Mesendoderm (in vitro differentiated cells): ENCODE results near the gene B4GALNT2.

Source experiments
- DNase-seq: peaks from one replicate; pipeline ENCODE4 v3.0.0; 2013
- H2AK5ac ChIP-seq: 2 replicates; pipeline ENCODE4 v1.6.1; 2013; ENCODE audit warnings: low read length, inconsistent platforms
- H2BK120ac ChIP-seq: 2 replicates; pipeline ENCODE4 v1.6.1; 2013; ENCODE audit warnings: low read depth, mild to moderate bottlenecking, low read length, moderate library complexity, mixed read lengths
- H2BK15ac ChIP-seq: replicated peaks from 2 replicates; pipeline ENCODE4 v1.6.1; 2013; ENCODE audit warnings: low read depth, mild to moderate bottlenecking, moderate library complexity
- H2BK5ac ChIP-seq: 2 replicates; pipeline ENCODE4 v1.6.1; 2013; ENCODE audit warnings: low read length, inconsistent platforms
- H3K18ac ChIP-seq: 2 replicates; pipeline ENCODE4 v1.6.1; 2013; ENCODE audit warnings: mild to moderate bottlenecking, low read length, mixed read lengths
- H3K23ac ChIP-seq: one replicate; pipeline ENCODE4 v1.6.1; 2013; ENCODE audit warnings: low read length
- H3K27ac ChIP-seq: 2 replicates; pipeline ENCODE4 v1.5.1; 2013; ENCODE audit warnings: low read depth, mild to moderate bottlenecking, inconsistent platforms, low read length, moderate library complexity
- H3K27me3 ChIP-seq: 2 replicates; pipeline ENCODE4 v1.6.1; 2013; ENCODE audit warnings: low read length, control low read depth, mild to moderate bottlenecking, inconsistent platforms; ENCODE audit not compliant: insufficient read depth, poor library complexity
- H3K36me3 ChIP-seq: 2 replicates; pipeline ENCODE4 v1.6.1; 2013; ENCODE audit warnings: low read length, inconsistent platforms; ENCODE audit not compliant: control insufficient read depth, insufficient read depth
- H3K4ac ChIP-seq: one replicate; pipeline ENCODE4 v1.6.1; 2013; ENCODE audit warnings: low read depth, mild to moderate bottlenecking, low read length, moderate library complexity
- H3K4me1 ChIP-seq: 2 replicates; pipeline ENCODE4 v1.6.1; 2013; ENCODE audit warnings: low read depth, low read length, inconsistent platforms; ENCODE audit not compliant: control insufficient read depth
- H3K4me2 ChIP-seq: 2 replicates; pipeline ENCODE4 v1.6.1; 2013; ENCODE audit warnings: low read length
- H3K4me3 ChIP-seq: 2 replicates; pipeline ENCODE4 v1.5.1; 2013; ENCODE audit warnings: mild to moderate bottlenecking, low read length
- H3K56ac ChIP-seq: one replicate; pipeline ENCODE4 v1.6.1; 2013; ENCODE audit warnings: low read length
- H3K79me1 ChIP-seq: 2 replicates; pipeline ENCODE4 v1.6.1; 2013; ENCODE audit warnings: low read length, inconsistent platforms
- H3K79me2 ChIP-seq: 2 replicates; pipeline ENCODE4 v1.6.1; 2013; ENCODE audit warnings: mild to moderate bottlenecking, low read length; ENCODE audit not compliant: control insufficient read depth, insufficient read depth
- H3K9ac ChIP-seq: 2 replicates; pipeline ENCODE4 v1.6.1; 2013; ENCODE audit warnings: low read length, inconsistent platforms
- H4K5ac ChIP-seq: one replicate; pipeline ENCODE4 v1.6.1; 2013; ENCODE audit warnings: low read length
- H4K8ac ChIP-seq: one replicate; pipeline ENCODE4 v1.6.1; 2013; ENCODE audit warnings: low read depth, mild to moderate bottlenecking, control low read depth, low read length, moderate library complexity
- WGBS: extraction: QIAGEN DNeasy Blood & Tissue Kit; methylation state at CpG from one replicate; pipeline ENCODE4 v1.1.7; 2013; ENCODE audit warnings: low lambda C conversion rate, missing lambda C conversion rate; ENCODE audit not compliant: insufficient coverage; ENCODE audit errors: extremely low coverage; 5-methylcytosine and 5-hydroxymethylcytosine counted together

The B4GALNT2 gene

DNA sequence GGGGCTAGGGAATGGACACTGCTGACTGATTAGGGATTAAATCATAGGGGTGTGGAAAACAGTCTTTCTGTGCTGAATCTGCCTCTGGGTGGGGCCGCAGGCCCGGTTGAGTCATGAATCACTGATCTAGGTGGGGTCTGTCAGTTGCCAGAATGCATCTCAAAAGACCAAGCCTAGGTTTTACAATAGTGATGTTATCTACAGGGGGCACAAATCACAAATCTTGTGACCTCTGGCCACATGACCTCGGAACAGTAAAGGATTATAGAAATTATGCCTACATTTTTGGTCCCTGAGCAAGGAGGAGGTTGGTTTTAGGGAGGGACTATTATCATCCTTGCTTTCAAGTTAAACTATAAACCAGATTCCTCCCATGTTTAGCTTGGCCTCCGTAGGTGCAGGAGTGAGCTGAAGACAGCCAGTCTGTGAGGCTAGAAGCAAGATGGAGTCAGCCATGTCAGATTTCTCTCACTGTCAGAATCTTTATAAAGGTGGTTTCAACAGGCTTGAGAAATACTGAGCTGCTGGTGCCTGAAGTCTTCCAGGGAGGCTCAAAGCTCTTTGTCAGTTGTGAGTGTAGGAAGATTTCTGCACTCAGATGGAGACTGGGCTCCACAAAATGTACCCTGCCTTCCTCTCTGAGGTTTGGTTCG, 64.9 kb downstream of the B4GALNT2 start:
- Histone ChIP-seq H3K4ac (no peak overlapping the region), H3K18ac (no peak overlapping the region), H3K4me2 (no peak overlapping the region), H3K4me3 (no peak overlapping the region), H3K4me1 (no peaks in the 10 kb centered on the region), H2BK5ac (no peak overlapping the region), H3K79me2 (no peaks in the 10 kb centered on the region), H3K79me1 (no peaks in the 10 kb centered on the region), H3K23ac (no peak overlapping the region), H3K56ac (no peak overlapping the region), H4K5ac (no peak overlapping the region), H3K27me3 (no peaks in the 10 kb centered on the region), H3K36me3 (no peaks in the 10 kb centered on the region), H4K8ac (no peak overlapping the region), H2AK5ac (no peak overlapping the region), H2BK15ac (no peak overlapping the region), H3K9ac (no peak overlapping the region), H3K27ac (no peak overlapping the region), H2BK120ac (no peak overlapping the region)
- no peak for DNase-seq
- no CpG with 5 or more reads among the region's 5 CpGs for WGBS

DNA sequence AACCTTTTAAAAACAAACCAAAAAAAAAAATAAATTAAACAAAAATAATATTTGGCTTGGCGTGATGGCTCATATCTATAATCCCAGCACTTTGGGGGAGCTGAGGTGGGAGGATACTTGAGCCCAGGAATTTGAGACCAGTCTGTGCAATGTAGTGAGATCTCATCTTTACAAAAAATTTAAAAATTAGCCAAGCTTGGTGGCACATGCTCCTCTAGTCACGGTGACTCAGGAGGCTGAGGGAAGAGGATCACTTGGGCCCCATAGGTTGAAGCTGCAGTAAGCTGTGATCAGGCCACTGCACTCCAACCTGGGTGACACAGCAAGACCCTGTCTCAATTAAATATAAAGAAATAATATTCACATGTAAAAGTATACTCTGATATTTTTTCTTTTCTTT, 65.6 kb downstream of the B4GALNT2 start:
- H3K4me3 ChIP-seq: no peak overlapping the region
- H3K56ac ChIP-seq: no peak overlapping the region
- H3K27me3 ChIP-seq: no peaks in the 10 kb centered on the region
- no peak for DNase-seq
- H3K18ac ChIP-seq: no peak overlapping the region
- H3K36me3 ChIP-seq: no peaks in the 10 kb centered on the region
- WGBS: no CpG with 5 or more reads among the region's 2 CpGs
- H2AK5ac ChIP-seq: no peak overlapping the region
- H3K4me1 ChIP-seq: no peaks in the 10 kb centered on the region
- H3K23ac ChIP-seq: no peak overlapping the region
- H4K5ac ChIP-seq: no peak overlapping the region
- no peaks in the 10 kb centered on the region for H3K79me1 ChIP-seq
- H3K79me2 ChIP-seq: no peaks in the 10 kb centered on the region
- H2BK5ac ChIP-seq: no peak overlapping the region
- H2BK120ac ChIP-seq: no peak overlapping the region
- no peak overlapping the region for H3K4me2 ChIP-seq
- no peak overlapping the region for H2BK15ac ChIP-seq
- H3K4ac ChIP-seq: no peak overlapping the region
- no peak overlapping the region for H3K27ac ChIP-seq
- no peak overlapping the region for H3K9ac ChIP-seq
- no peak overlapping the region for H4K8ac ChIP-seq

- Histone ChIP-seq H2AK5ac (no peak overlapping the region), H2BK15ac (no peak overlapping the region), H3K79me1 (no peaks in the 10 kb centered on the region), H2BK5ac (no peak overlapping the region), H3K79me2 (no peaks in the 10 kb centered on the region), H3K27me3 (no peaks in the 10 kb centered on the region), H3K23ac (no peak overlapping the region), H3K27ac (no peak overlapping the region), H3K4ac (no peak overlapping the region), H3K4me2 (no peak overlapping the region), H3K18ac (no peak overlapping the region), H3K56ac (no peak overlapping the region), H2BK120ac (no peak overlapping the region), H4K5ac (no peak overlapping the region), H4K8ac (no peak overlapping the region), H3K4me1 (no peaks in the 10 kb centered on the region), H3K36me3 (no peaks in the 10 kb centered on the region), H3K9ac (no peak overlapping the region), H3K4me3 (no peak overlapping the region)
- no peak for DNase-seq
- WGBS: no CpG with 5 or more reads among the region's 13 CpGs
Observed at GRCh38 chr17:49200423-49201083, 68.0 kb downstream of the B4GALNT2 start.

DNA sequence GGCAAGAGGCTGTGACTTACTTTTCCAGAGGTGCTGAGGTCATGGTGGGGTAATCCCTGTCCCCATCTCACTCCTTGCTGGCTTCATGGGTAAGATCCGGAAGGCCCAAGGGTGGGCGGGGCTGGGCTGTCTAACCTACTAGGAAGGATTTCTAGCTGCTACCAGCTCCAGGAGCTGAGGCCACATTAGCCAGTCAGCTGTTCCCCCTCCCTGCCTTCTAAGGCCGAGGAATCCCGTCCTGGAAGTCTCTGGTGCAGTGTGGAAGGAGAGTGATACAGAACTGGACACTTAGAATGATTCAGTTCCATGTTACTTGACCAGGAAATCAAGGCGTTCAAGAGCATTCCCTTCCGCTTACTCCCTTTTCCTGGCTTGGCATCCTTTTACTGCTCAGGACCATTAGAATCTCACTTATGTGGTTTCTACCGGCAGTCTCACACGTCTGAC, 68.9 kb downstream of the B4GALNT2 start:
- Histone ChIP-seq H3K56ac (no peak overlapping the region), H3K4ac (no peak overlapping the region), H2AK5ac (no peak overlapping the region), H3K9ac (no peak overlapping the region), H3K4me1 (no peaks in the 10 kb centered on the region), H4K5ac (no peak overlapping the region), H4K8ac (no peak overlapping the region), H3K36me3 (no peaks in the 10 kb centered on the region), H3K27me3 (no peaks in the 10 kb centered on the region), H2BK15ac (no peak overlapping the region), H3K27ac (no peak overlapping the region), H3K79me2 (no peaks in the 10 kb centered on the region), H3K4me2 (no peak overlapping the region), H2BK5ac (no peak overlapping the region), H2BK120ac (no peak overlapping the region), H3K18ac (no peak overlapping the region), H3K23ac (no peak overlapping the region), H3K4me3 (no peak overlapping the region), H3K79me1 (no peaks in the 10 kb centered on the region)
- WGBS: no CpG with 5 or more reads among the region's 8 CpGs
- DNase-seq: no peak

DNA sequence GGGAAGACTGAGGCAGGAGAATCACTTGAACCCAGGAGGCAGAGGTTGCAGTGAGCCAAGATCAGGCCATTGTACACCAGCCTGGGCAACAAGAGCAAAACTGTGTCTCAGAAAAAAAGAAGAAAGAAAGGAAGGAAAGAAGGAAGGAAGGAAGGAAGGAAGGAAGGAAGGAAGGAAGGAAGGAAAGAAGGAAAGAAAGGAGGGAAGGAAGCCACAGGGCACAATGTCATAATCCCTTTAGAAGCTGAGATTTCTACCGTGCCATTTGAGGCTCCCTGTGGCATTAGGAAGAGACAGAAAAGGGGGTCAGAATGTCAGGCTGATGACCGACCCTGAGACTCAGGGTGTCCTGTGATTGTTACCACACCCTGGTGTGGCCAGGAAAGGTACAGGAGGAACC, 71.2 kb downstream of the B4GALNT2 start:
- Histone ChIP-seq H3K4me1 (no peaks in the 10 kb centered on the region), H3K27me3 (no peaks in the 10 kb centered on the region), H3K4me3 (no peak overlapping the region), H3K4ac (no peak overlapping the region), H3K79me2 (no peaks in the 10 kb centered on the region), H4K5ac (no peak overlapping the region), H3K4me2 (no peak overlapping the region), H2BK120ac (no peak overlapping the region), H3K27ac (no peak overlapping the region), H4K8ac (no peak overlapping the region), H3K36me3 (no peaks in the 10 kb centered on the region), H3K56ac (no peak overlapping the region), H2BK5ac (no peak overlapping the region), H3K23ac (no peak overlapping the region), H2BK15ac (no peak overlapping the region), H3K79me1 (no peaks in the 10 kb centered on the region), H3K18ac (no peak overlapping the region), H2AK5ac (no peak overlapping the region), H3K9ac (no peak overlapping the region)
- no peak for DNase-seq
- WGBS: no CpG with 5 or more reads among the region's 2 CpGs

DNA sequence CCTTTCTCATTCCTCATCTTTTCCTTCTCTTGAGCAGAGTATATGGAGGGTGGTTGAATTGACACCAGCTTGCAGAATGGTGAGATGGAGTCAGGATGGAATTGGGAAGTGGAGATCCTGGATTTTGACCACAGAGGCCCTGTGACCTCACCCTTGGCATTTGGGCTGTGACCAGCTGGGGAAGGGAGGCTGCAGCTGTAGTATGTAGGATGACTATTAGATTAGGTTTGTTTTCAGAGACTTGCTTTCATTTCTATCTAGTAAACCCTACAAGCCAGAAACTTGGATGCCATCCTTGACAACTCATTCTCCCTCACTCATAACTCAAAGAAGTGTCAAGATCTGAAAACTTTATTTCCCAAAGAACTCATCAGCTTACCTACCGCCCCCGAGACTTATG, 71.9 kb downstream of the B4GALNT2 start:
- no peak for DNase-seq
- no peak overlapping the region for H3K4me3 ChIP-seq
- H3K4me2 ChIP-seq: no peak overlapping the region
- H4K8ac ChIP-seq: no peak overlapping the region
- H2BK5ac ChIP-seq: no peak overlapping the region
- no peak overlapping the region for H3K56ac ChIP-seq
- no peak overlapping the region for H3K23ac ChIP-seq
- H4K5ac ChIP-seq: no peak overlapping the region
- WGBS: no CpG with 5 or more reads among the region's 2 CpGs
- no peak overlapping the region for H3K27ac ChIP-seq
- H3K4ac ChIP-seq: no peak overlapping the region
- H2BK15ac ChIP-seq: no peak overlapping the region
- H3K9ac ChIP-seq: no peak overlapping the region
- no peak overlapping the region for H2AK5ac ChIP-seq
- no peaks in the 10 kb centered on the region for H3K4me1 ChIP-seq
- no peaks in the 10 kb centered on the region for H3K79me2 ChIP-seq
- no peak overlapping the region for H3K18ac ChIP-seq
- H3K79me1 ChIP-seq: no peaks in the 10 kb centered on the region
- no peaks in the 10 kb centered on the region for H3K27me3 ChIP-seq
- H3K36me3 ChIP-seq: no peaks in the 10 kb centered on the region
- H2BK120ac ChIP-seq: no peak overlapping the region
